ENCODE results near the gene KIAA0825.

DNA sequence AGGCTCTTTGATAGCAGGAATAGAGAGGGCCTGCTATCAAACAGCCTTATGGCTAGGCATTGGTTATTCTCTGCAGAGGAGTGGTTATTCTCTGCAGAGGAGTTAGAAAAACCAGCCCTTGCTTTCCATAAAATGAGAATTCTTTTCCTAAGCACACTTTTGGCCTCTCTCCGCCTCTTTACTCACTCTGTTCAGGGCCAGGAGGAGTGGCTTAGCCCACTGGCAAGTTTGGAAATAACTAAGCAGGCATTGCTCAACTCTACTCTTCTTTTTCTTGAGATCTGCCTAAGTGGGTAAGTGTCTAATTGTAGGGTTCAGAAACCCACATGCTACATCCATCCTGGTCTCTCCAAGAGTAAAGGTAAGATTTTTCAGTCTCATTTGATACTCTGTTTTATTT lies 341.7 kb downstream of the KIAA0825 start:
- TF ChIP-seq, protein P1, sequence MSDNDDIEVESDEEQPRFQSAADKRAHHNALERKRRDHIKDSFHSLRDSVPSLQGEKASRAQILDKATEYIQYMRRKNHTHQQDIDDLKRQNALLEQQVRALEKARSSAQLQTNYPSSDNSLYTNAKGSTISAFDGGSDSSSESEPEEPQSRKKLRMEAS (IDR thresholded peaks at IDR 0.05; ENCODE audit: low read depth), result no peak
- TF ChIP-seq, protein P2, sequence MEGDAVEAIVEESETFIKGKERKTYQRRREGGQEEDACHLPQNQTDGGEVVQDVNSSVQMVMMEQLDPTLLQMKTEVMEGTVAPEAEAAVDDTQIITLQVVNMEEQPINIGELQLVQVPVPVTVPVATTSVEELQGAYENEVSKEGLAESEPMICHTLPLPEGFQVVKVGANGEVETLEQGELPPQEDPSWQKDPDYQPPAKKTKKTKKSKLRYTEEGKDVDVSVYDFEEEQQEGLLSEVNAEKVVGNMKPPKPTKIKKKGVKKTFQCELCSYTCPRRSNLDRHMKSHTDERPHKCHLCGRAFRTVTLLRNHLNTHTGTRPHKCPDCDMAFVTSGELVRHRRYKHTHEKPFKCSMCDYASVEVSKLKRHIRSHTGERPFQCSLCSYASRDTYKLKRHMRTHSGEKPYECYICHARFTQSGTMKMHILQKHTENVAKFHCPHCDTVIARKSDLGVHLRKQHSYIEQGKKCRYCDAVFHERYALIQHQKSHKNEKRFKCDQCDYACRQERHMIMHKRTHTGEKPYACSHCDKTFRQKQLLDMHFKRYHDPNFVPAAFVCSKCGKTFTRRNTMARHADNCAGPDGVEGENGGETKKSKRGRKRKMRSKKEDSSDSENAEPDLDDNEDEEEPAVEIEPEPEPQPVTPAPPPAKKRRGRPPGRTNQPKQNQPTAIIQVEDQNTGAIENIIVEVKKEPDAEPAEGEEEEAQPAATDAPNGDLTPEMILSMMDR (IDR thresholded peaks at IDR 0.05), result no peak
- no peak for TF ChIP-seq YY1 (IDR thresholded peaks at IDR 0.05; ENCODE audit: low read depth)
- no peak for TF ChIP-seq POLR2AphosphoS5 (IDR thresholded peaks at IDR 0.05; ENCODE audit: low read depth, low read length)
- no peak for TF ChIP-seq MXI1 (IDR thresholded peaks at IDR 0.05; ENCODE audit: low read depth, low read length)
- no peak for TF ChIP-seq RFX5 (IDR thresholded peaks at IDR 0.05; ENCODE audit: low read length)
- TF ChIP-seq CHD2 (IDR thresholded peaks at IDR 0.05; ENCODE audit: low read length, partially characterized antibody), result no peak
- no peak for TF ChIP-seq TAF1 (IDR thresholded peaks at IDR 0.05; ENCODE audit: borderline replicate concordance, low read depth, low read length)
- TF ChIP-seq FOXM1 (IDR thresholded peaks at IDR 0.05; ENCODE audit: low read depth), result no peak
